GM12878 (cell line): Measurements from ENCODE around the gene NPR2. TPM values are rescaled to one million over a fixed set of nuclear protein-coding genes. Genes with fewer than 3 reads are reported as not detected.

Source experiments
- ATF7 ChIP-seq: fragments of 450-650 bp; IDR thresholded peaks from 2 replicates; pipeline ENCODE4 v1.6.1; 2016; ENCODE audit warnings: low read depth, mild to moderate bottlenecking
- BHLHE40 ChIP-seq, 2 experiments: fragments of 450-650 bp in 1 of 2; IDR thresholded peaks; 2 replicates each; pipeline ENCODE4 v1.6.1; 2011 to 2017; ENCODE audit warnings: low read depth in 2 of 2, borderline replicate concordance in 1 of 2, improper control_type of control experiment in 1 of 2, low read length in 1 of 2, mild to moderate bottlenecking in 1 of 2
- E2F8 ChIP-seq: fragments of 450-650 bp; IDR thresholded peaks from 2 replicates; pipeline ENCODE4 v1.6.1; 2018; ENCODE audit warnings: mild to moderate bottlenecking, low read depth, moderate library complexity; ENCODE audit not compliant: partially characterized antibody
- EED ChIP-seq: sonication (generic); IDR thresholded peaks from 2 replicates; pipeline ENCODE4 v1.6.1; 2016; ENCODE audit warnings: antibody characterized with exemption, low read depth
- EP300 ChIP-seq, 2 experiments: fragments of 150-350 bp in 1 of 2; IDR thresholded peaks; 2 replicates each; pipeline ENCODE4 v1.6.1; 2011 to 2012; ENCODE audit warnings: low read depth in 2 of 2, low read length in 2 of 2, borderline replicate concordance in 1 of 2, improper control_type of control experiment in 1 of 2, inconsistent platforms in 1 of 2; ENCODE audit not compliant: control insufficient read depth in 1 of 2
- FOXM1 ChIP-seq: IDR thresholded peaks from 2 replicates; pipeline ENCODE4 v1.6.1; 2012; ENCODE audit warnings: low read depth, mild to moderate bottlenecking, inconsistent platforms, low read length, moderate library complexity
- IKZF1 ChIP-seq: fragments of 450-650 bp; conservative IDR thresholded peaks from 2 replicates; pipeline ENCODE4 v1.6.1; 2017; ENCODE audit warnings: antibody characterized with exemption, mild to moderate bottlenecking
- IRF5 ChIP-seq: fragments of 450-650 bp; IDR thresholded peaks from 2 replicates; pipeline ENCODE4 v1.6.1; 2017; ENCODE audit warnings: borderline replicate concordance
- KDM1A ChIP-seq: fragments of 200-600 bp; sonication (generic); IDR thresholded peaks from 2 replicates; pipeline ENCODE4 v1.6.1; 2016; ENCODE audit warnings: borderline replicate concordance
- KLF5 ChIP-seq: fragments of 450-650 bp; IDR thresholded peaks from 2 replicates; pipeline ENCODE4 v1.6.1; 2014; ENCODE audit warnings: mild to moderate bottlenecking; ENCODE audit not compliant: partially characterized antibody
- MXI1 ChIP-seq: fragments of 150-350 bp; IDR thresholded peaks from 2 replicates; pipeline ENCODE4 v1.6.1; 2011; ENCODE audit warnings: low read depth, mild to moderate bottlenecking, inconsistent platforms, low read length, improper control_type of control experiment
- NFYA ChIP-seq: IDR thresholded peaks from 2 replicates; pipeline ENCODE4 v1.6.1; 2011; ENCODE audit warnings: low read depth, mild to moderate bottlenecking, low read length, improper control_type of control experiment, borderline replicate concordance
- NR2C2 ChIP-seq: IDR thresholded peaks from 2 replicates; pipeline ENCODE4 v1.6.1; 2011; ENCODE audit warnings: borderline replicate concordance, low read depth; ENCODE audit not compliant: control insufficient read depth, insufficient read length
- NRF1 ChIP-seq: conservative IDR thresholded peaks from 2 replicates; pipeline ENCODE4 v1.6.1; 2011; ENCODE audit warnings: mild to moderate bottlenecking, low read depth, low read length, improper control_type of control experiment
- PAX8 ChIP-seq: fragments of 450-650 bp; IDR thresholded peaks from 2 replicates; pipeline ENCODE4 v1.6.1; 2017; ENCODE audit warnings: mild to moderate bottlenecking, moderate library complexity
- SMARCA5 ChIP-seq: fragments of 450-650 bp; IDR thresholded peaks from 2 replicates; pipeline ENCODE4 v1.6.1; 2017; ENCODE audit warnings: mild to moderate bottlenecking
- SP1 ChIP-seq: IDR thresholded peaks from one replicate; pipeline ENCODE4 v1.6.1; 2011; ENCODE audit warnings: low read depth, low read length
- SREBF2 ChIP-seq: IDR thresholded peaks from 2 replicates; pipeline ENCODE4 v1.6.1; 2012; ENCODE audit warnings: mild to moderate bottlenecking, low read length
- STAT1 ChIP-seq: fragments of 450-650 bp; conservative IDR thresholded peaks from 2 replicates; pipeline ENCODE4 v1.6.1; 2014; ENCODE audit warnings: antibody characterized with exemption, mild to moderate bottlenecking
- ZNF217 ChIP-seq: fragments of 450-650 bp; IDR thresholded peaks from 2 replicates; pipeline ENCODE4 v1.6.1; 2017; ENCODE audit warnings: antibody characterized with exemption, mild to moderate bottlenecking
- polyA plus RNA-seq, 11 experiments: library from polyadenylated mRNA; depleted of rRNA in 4 of 11; unstranded in 6 of 11; stranded (reverse) in 5 of 11; fragments of >200 nt; fragmentation: Nextera tagmentation in 4 of 11; fragmentation: Illumina TruSeq in 1 of 11; extraction: Ambion mirVana in 4 of 11; extraction: Trizol in 1 of 11; gene quantifications; 1 replicate in 1 of 11; 2 replicates in 10 of 11; pipeline versions ENCODE4 v1.2.1 to v1.2.3, GENCODE V29; 2011 to 2016; ENCODE audit warnings: inconsistent platforms in 2 of 11, missing spikeins in 2 of 11, low read depth in 1 of 11
- total RNA-seq, 4 experiments: library from RNA; depleted of rRNA in 3 of 4; stranded (reverse); fragments of >200 nt in 3 of 4; fragmentation: Illumina TruSeq in 1 of 4; extraction: Trizol in 1 of 4; gene quantifications; 2 replicates each; pipeline versions ENCODE4 v1.2.1 to v1.2.3, GENCODE V29; 2013 to 2021
- TF ChIP-seq, protein P1 (sequence below): fragments of 450-650 bp; IDR thresholded peaks from 2 replicates; pipeline ENCODE4 v1.6.1; 2016; ENCODE audit warnings: mild to moderate bottlenecking
- TF ChIP-seq, protein P2 (sequence below): fragments of 450-650 bp; IDR thresholded peaks from 2 replicates; pipeline ENCODE4 v1.6.1; 2017; ENCODE audit warnings: mild to moderate bottlenecking

Gene NPR2
- total and polyA plus RNA-seq, 10 of the 15 experiments (the other 5 are each of a cell fraction or from before 2014, with no cell fraction given), result 2.0 to 20.9 (median 6.8) TPM

DNA sequence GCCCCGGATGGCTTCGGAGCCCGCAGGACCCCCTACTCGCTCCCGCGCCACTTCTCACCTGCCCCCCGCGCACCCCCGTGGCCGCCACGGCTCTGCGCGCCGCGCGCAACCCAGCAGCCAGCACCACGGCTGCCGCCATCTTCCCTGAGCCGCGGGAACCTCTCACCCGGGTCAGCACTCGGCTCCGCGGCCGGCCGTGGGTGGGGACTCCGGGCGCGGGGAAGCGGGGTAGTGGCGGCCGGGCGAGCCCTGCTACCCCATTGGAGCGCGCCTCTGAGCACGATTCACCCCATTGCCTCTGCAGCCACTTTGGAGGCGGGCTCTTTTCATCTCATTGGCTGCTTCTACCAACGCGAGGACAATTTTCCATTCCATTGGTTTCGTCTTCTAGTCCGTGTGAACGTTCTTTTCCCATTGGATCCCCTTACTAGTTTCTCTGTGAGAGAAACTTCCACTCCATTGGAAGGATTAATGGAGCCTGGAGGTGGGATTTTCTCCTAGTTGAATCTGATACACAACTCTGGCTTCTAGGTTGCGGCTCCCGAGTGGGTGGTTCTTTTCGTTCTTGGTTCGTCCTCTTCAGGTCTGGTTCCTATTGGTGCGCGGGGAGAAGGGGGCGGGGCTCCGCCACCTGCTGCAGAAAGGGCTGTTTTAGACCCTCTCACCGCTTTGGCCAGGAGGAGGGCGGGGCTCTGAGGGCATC, 23.6 kb downstream of the NPR2 start, which contains the start of gene HINT2 (continued):
- TF ChIP-seq NR2C2, result no peak
- peak; percentile 46 for TF ChIP-seq KLF5
- no peak for TF ChIP-seq PAX8
- TF ChIP-seq, protein P1, sequence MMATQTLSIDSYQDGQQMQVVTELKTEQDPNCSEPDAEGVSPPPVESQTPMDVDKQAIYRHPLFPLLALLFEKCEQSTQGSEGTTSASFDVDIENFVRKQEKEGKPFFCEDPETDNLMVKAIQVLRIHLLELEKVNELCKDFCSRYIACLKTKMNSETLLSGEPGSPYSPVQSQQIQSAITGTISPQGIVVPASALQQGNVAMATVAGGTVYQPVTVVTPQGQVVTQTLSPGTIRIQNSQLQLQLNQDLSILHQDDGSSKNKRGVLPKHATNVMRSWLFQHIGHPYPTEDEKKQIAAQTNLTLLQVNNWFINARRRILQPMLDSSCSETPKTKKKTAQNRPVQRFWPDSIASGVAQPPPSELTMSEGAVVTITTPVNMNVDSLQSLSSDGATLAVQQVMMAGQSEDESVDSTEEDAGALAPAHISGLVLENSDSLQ, result no peak; the same call in 1 of the 2 replicates
- TF ChIP-seq MXI1, result peak; percentile 35; the same call in 1 of the 2 replicates
- no peak for TF ChIP-seq FOXM1
- TF ChIP-seq NRF1, result 0 out of 2 replicates have a peak, but pooled peaks have one; percentile 5
- peak; percentile 70 for TF ChIP-seq E2F8
- TF ChIP-seq SMARCA5, result no peak
- peak; percentile 92 for TF ChIP-seq SP1
- no peak for TF ChIP-seq IRF5
- TF ChIP-seq SREBF2, result 0 out of 2 replicates have a peak, but pooled peaks have one; percentile 42
- TF ChIP-seq ZNF217, result no peak
- TF ChIP-seq EP300 (IDR thresholded peaks at IDR 0.05; ENCODE audit: borderline replicate concordance in 1 of 2, control insufficient read depth in 1 of 2, low read depth in 2 of 2, low read length in 2 of 2), result no peak
- TF ChIP-seq STAT1, result 0 out of 2 replicates have a peak, but pooled peaks have one; percentile 13
- peak; percentile 80 for TF ChIP-seq IKZF1
- peak; percentile 46; the same call in 1 of the 2 replicates for TF ChIP-seq EED
- TF ChIP-seq, protein P2, sequence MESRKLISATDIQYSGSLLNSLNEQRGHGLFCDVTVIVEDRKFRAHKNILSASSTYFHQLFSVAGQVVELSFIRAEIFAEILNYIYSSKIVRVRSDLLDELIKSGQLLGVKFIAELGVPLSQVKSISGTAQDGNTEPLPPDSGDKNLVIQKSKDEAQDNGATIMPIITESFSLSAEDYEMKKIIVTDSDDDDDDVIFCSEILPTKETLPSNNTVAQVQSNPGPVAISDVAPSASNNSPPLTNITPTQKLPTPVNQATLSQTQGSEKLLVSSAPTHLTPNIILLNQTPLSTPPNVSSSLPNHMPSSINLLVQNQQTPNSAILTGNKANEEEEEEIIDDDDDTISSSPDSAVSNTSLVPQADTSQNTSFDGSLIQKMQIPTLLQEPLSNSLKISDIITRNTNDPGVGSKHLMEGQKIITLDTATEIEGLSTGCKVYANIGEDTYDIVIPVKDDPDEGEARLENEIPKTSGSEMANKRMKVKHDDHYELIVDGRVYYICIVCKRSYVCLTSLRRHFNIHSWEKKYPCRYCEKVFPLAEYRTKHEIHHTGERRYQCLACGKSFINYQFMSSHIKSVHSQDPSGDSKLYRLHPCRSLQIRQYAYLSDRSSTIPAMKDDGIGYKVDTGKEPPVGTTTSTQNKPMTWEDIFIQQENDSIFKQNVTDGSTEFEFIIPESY, result no peak
- no peak for TF ChIP-seq KDM1A
- TF ChIP-seq NFYA, result peak; percentile 12; the same call in 1 of the 2 replicates
- peak; percentile 77 for TF ChIP-seq ATF7
- peak in 1 of 2 experiments; percentile 66; a peak in 1 of 4 replicates for TF ChIP-seq BHLHE40 (IDR thresholded peaks at IDR 0.05; ENCODE audit: borderline replicate concordance in 1 of 2, low read depth in 2 of 2, low read length in 1 of 2)
